ENCODE data around the gene C11orf24. TPM values are rescaled to one million over a fixed set of nuclear protein-coding genes. Genes with fewer than 3 reads are reported as not detected.

C11orf24 gene
- total RNA-seq, 4 donors from 2014 or later: 79.2 to 198 (median 183) TPM

GRCh38 chr11:68297494-68297811 lies 25.7 kb upstream of the C11orf24 start:
- no peak for TF ChIP-seq POLR2A (IDR thresholded peaks at IDR 0.05)
- TF ChIP-seq, protein P1, sequence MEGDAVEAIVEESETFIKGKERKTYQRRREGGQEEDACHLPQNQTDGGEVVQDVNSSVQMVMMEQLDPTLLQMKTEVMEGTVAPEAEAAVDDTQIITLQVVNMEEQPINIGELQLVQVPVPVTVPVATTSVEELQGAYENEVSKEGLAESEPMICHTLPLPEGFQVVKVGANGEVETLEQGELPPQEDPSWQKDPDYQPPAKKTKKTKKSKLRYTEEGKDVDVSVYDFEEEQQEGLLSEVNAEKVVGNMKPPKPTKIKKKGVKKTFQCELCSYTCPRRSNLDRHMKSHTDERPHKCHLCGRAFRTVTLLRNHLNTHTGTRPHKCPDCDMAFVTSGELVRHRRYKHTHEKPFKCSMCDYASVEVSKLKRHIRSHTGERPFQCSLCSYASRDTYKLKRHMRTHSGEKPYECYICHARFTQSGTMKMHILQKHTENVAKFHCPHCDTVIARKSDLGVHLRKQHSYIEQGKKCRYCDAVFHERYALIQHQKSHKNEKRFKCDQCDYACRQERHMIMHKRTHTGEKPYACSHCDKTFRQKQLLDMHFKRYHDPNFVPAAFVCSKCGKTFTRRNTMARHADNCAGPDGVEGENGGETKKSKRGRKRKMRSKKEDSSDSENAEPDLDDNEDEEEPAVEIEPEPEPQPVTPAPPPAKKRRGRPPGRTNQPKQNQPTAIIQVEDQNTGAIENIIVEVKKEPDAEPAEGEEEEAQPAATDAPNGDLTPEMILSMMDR (IDR thresholded peaks at IDR 0.05): no peak
- Histone ChIP-seq H3K27me3 (no peaks in the 10 kb centered on the region), H3K9me3 (no peaks in the 10 kb centered on the region), H3K27ac (peak overlapping the region in 3 of 4 donors; percentile 70 to 94 (median 90)), H3K36me3 (no peaks in the 10 kb centered on the region), H3K4me1 (peaks cover 0 to 30% (median 5%) of the 10 kb centered on the region in 4 donors), H3K4me3 (no peak overlapping the region)
- DNase-seq: no peak

GRCh38 chr11:68297052-68297378 lies 25.2 kb upstream of the C11orf24 start:
- Histone ChIP-seq H3K4me1 (peaks cover 0 to 25% (median 5%) of the 10 kb centered on the region in 4 donors), H3K27ac (peak overlapping the region in 3 of 4 donors; percentile 70 to 94 (median 90)), H3K9me3 (no peaks in the 10 kb centered on the region), H3K36me3 (no peaks in the 10 kb centered on the region), H3K27me3 (no peaks in the 10 kb centered on the region), H3K4me3 (no peak overlapping the region)
- DNase-seq: no peak
- no peak for TF ChIP-seq POLR2A (IDR thresholded peaks at IDR 0.05)
- TF ChIP-seq, protein P1 (IDR thresholded peaks at IDR 0.05): no peak

- no peaks in the 10 kb centered on the region for H3K36me3 ChIP-seq
- H3K4me1 ChIP-seq: peaks cover 0 to 24% (median 5%) of the 10 kb centered on the region in 4 donors
- peak in 2 of 3 donors; percentile 87 to 88 for DNase-seq
- H3K27ac ChIP-seq: peak overlapping the region in 3 of 4 donors; percentile 70 to 94 (median 90)
- H3K27me3 ChIP-seq: no peaks in the 10 kb centered on the region
- TF ChIP-seq, protein P1 (IDR thresholded peaks at IDR 0.05): no peak
- TF ChIP-seq POLR2A (IDR thresholded peaks at IDR 0.05): peak; percentile 50 to 84
- H3K9me3 ChIP-seq: no peaks in the 10 kb centered on the region
- peak overlapping the region in 1 of 4 donors; percentile 4 for H3K4me3 ChIP-seq
Measured at GRCh38 chr11:68296344-68297051, 24.7 kb upstream of the C11orf24 start.

- Histone ChIP-seq H3K9me3 (no peaks in the 10 kb centered on the region), H3K36me3 (no peaks in the 10 kb centered on the region), H3K27ac (peak overlapping the region in 2 of 4 donors; percentile 90 to 94), H3K4me1 (peaks cover 0 to 24% (median 5%) of the 10 kb centered on the region in 4 donors), H3K27me3 (no peaks in the 10 kb centered on the region), H3K4me3 (peak overlapping the region in 1 of 4 donors; percentile 4)
- no peak for DNase-seq
- TF ChIP-seq, protein P1 (IDR thresholded peaks at IDR 0.05): no peak
- TF ChIP-seq POLR2A (IDR thresholded peaks at IDR 0.05): no peak
Measured at GRCh38 chr11:68295940-68296339, 24.2 kb upstream of the C11orf24 start.

- H3K4me1 ChIP-seq: peaks cover 0 to 24% (median 5%) of the 10 kb centered on the region in 4 donors
- TF ChIP-seq, protein P1 (IDR thresholded peaks at IDR 0.05): no peak
- TF ChIP-seq POLR2A (IDR thresholded peaks at IDR 0.05): no peak
- DNase-seq: no peak
- no peaks in the 10 kb centered on the region for H3K9me3 ChIP-seq
- H3K27ac ChIP-seq: no peak overlapping the region
- H3K27me3 ChIP-seq: no peaks in the 10 kb centered on the region
- no peaks in the 10 kb centered on the region for H3K36me3 ChIP-seq
- H3K4me3 ChIP-seq: no peak overlapping the region
Measured at GRCh38 chr11:68295271-68295670, 23.5 kb upstream of the C11orf24 start.

Data from Peyer's patch (tissue), 4 donors.